ENCODE results near the gene SNX18. TPM values are rescaled to one million over a fixed set of nuclear protein-coding genes. Genes with fewer than 3 reads are reported as not detected.
"Not testable (repeated sequence)": the region's sequence is repeated elsewhere in the genome, so short reads cannot be mapped to it uniquely, and the experiment has no call there.

The SNX18 gene
- total RNA-seq, 1 donor from 2014 or later = 63.4 TPM

- Mint-ChIP-seq H3K36me3 (ENCODE audit: low read depth) (no peaks in the 10 kb centered on the region), H3K27me3 (peaks cover 4% of the 10 kb centered on the region), H3K9me3 (no peaks in the 10 kb centered on the region), H3K4me3 (no peak overlapping the region), H3K27ac (no peak overlapping the region), H3K4me1 (peaks cover 10% of the 10 kb centered on the region)
- no peak for ATAC-seq (ENCODE audit: low read depth)
- intact Hi-C loops (cut with micrococcal nuclease) = no loop called here
- CTCF ChIA-PET = interaction anchor here (0.8 to 2.5 kb wide), 3 partner anchors 18 to 396 kb away, joined by 3 to 7 read pairs (median 3); no protein-coding TSS in a partner anchor
- POLR2A ChIA-PET = no interaction called here
- no peak for DNase-seq
- no peak for TF ChIP-seq CTCF (IDR thresholded peaks at IDR 0.05)
Observed at GRCh38 chr5:54471398-54471797, 46.2 kb upstream of the SNX18 start.

- ATAC-seq (ENCODE audit: low read depth) (no peak), DNase-seq (no peak)
- peaks cover 3% of the 10 kb centered on the region for H3K9me3 Mint-ChIP-seq
- CTCF ChIA-PET = no interaction called here
- no peak for TF ChIP-seq CTCF (IDR thresholded peaks at IDR 0.05)
- no peak overlapping the region for H3K4me3 Mint-ChIP-seq
- intact Hi-C loops (cut with micrococcal nuclease) = no loop called here
- POLR2A ChIA-PET = no interaction called here
- H3K27me3 Mint-ChIP-seq = peaks cover 14% of the 10 kb centered on the region
- no peaks in the 10 kb centered on the region for H3K36me3 Mint-ChIP-seq (ENCODE audit: low read depth)
- H3K4me1 Mint-ChIP-seq = no peaks in the 10 kb centered on the region
- no peak overlapping the region for H3K27ac Mint-ChIP-seq
Observed at GRCh38 chr5:54476682-54477081, 40.9 kb upstream of the SNX18 start.

GRCh38 chr5:54477941-54478478 is 39.5 kb upstream of the SNX18 start:
- intact Hi-C loops (cut with micrococcal nuclease) = no loop called here
- ATAC-seq (ENCODE audit: low read depth) = no peak
- DNase-seq = no peak
- no peaks in the 10 kb centered on the region for H3K36me3 Mint-ChIP-seq (ENCODE audit: low read depth)
- no peaks in the 10 kb centered on the region for H3K4me1 Mint-ChIP-seq
- H3K4me3 Mint-ChIP-seq = no peak overlapping the region
- ChIA-PET CTCF (interaction anchor here (1.0 kb wide), 1 partner anchor 11 kb away, joined by 3 read pairs; no protein-coding TSS in a partner anchor), POLR2A (no interaction called here)
- peaks cover 25% of the 10 kb centered on the region for H3K27me3 Mint-ChIP-seq
- TF ChIP-seq CTCF (IDR thresholded peaks at IDR 0.05) = no peak
- peaks cover 3% of the 10 kb centered on the region for H3K9me3 Mint-ChIP-seq
- H3K27ac Mint-ChIP-seq = no peak overlapping the region

- POLR2A ChIA-PET = no interaction called here
- intact Hi-C loops (cut with micrococcal nuclease) = no loop called here
- CTCF ChIA-PET = interaction anchor here (2.0 kb wide), 1 partner anchor 10 kb away, joined by 8 read pairs; no protein-coding TSS in a partner anchor
- TF ChIP-seq CTCF (IDR thresholded peaks at IDR 0.05) = no peak
- no peak for ATAC-seq (ENCODE audit: low read depth)
- no peak for DNase-seq
- H3K9me3 Mint-ChIP-seq = peaks cover 3% of the 10 kb centered on the region
- H3K4me3 Mint-ChIP-seq = no peak overlapping the region
- no peaks in the 10 kb centered on the region for H3K4me1 Mint-ChIP-seq
- no peak overlapping the region for H3K27ac Mint-ChIP-seq
- H3K36me3 Mint-ChIP-seq (ENCODE audit: low read depth) = no peaks in the 10 kb centered on the region
- H3K27me3 Mint-ChIP-seq = peaks cover 27% of the 10 kb centered on the region
Observed at GRCh38 chr5:54480296-54480695, 37.3 kb upstream of the SNX18 start.

GRCh38 chr5:54484219-54484894 is 33.2 kb upstream of the SNX18 start:
- TF ChIP-seq CTCF (IDR thresholded peaks at IDR 0.05) = no peak
- H3K27me3 Mint-ChIP-seq = peaks cover 23% of the 10 kb centered on the region
- peaks cover 2% of the 10 kb centered on the region for H3K9me3 Mint-ChIP-seq
- intact Hi-C loops (cut with micrococcal nuclease) = no loop called here
- no peak overlapping the region for H3K27ac Mint-ChIP-seq
- H3K4me3 Mint-ChIP-seq = no peak overlapping the region
- ATAC-seq (ENCODE audit: low read depth) (no peak), DNase-seq (no peak)
- ChIA-PET CTCF (no interaction called here), POLR2A (interaction anchor here (0.5 kb wide), 1 partner anchor 26 kb away, joined by 3 read pairs; no protein-coding TSS in a partner anchor)
- no peaks in the 10 kb centered on the region for H3K4me1 Mint-ChIP-seq
- H3K36me3 Mint-ChIP-seq (ENCODE audit: low read depth) = no peaks in the 10 kb centered on the region

GRCh38 chr5:54485659-54486058 is 31.9 kb upstream of the SNX18 start:
- H3K27ac Mint-ChIP-seq; H3K4me1 Mint-ChIP-seq; H3K4me3 Mint-ChIP-seq; POLR2A ChIA-PET; DNase-seq; H3K9me3 Mint-ChIP-seq; CTCF ChIA-PET; H3K36me3 Mint-ChIP-seq (ENCODE audit: low read depth); ATAC-seq (ENCODE audit: low read depth): not testable (repeated sequence)
- H3K27me3 Mint-ChIP-seq = peaks cover 21% of the 10 kb centered on the region
- intact Hi-C loops (cut with micrococcal nuclease) = loop anchor here (5.0 kb wide), 1 partner anchor 258 kb away; no protein-coding TSS in a partner anchor

GRCh38 chr5:54489648-54489979 is 27.9 kb upstream of the SNX18 start:
- H3K36me3 Mint-ChIP-seq (ENCODE audit: low read depth); POLR2A ChIA-PET; H3K27me3 Mint-ChIP-seq; H3K4me3 Mint-ChIP-seq; H3K27ac Mint-ChIP-seq; ATAC-seq (ENCODE audit: low read depth); DNase-seq; H3K9me3 Mint-ChIP-seq; H3K4me1 Mint-ChIP-seq: not testable (repeated sequence)
- intact Hi-C loops (cut with micrococcal nuclease) = loop anchor here (1.0 to 5.0 kb wide), 5 partner anchors 46 to 262 kb away; no protein-coding TSS in a partner anchor
- CTCF ChIA-PET = interaction anchor here (0.8 to 3.8 kb wide), 20 partner anchors 9 to 417 kb away, joined by 3 to 25 read pairs (median 6); partner anchors contain the start of genes ARL15 and SNX18
